Measurements from ENCODE around the gene TMOD3.

TMOD3 gene

GRCh38 chr15:51936105-51936478 is 106.6 kb downstream of the TMOD3 start:
- DNase-seq (ENCODE audit: extremely low spot score), result no peak
- POLR2A ChIA-PET, result no interaction called here
- no peak for TF ChIP-seq ZNF384 (IDR thresholded peaks at IDR 0.05)
- TF ChIP-seq PKNOX1 (IDR thresholded peaks at IDR 0.05), result no peak
- TF ChIP-seq ELF4 (IDR thresholded peaks at IDR 0.05), result no peak
- no peak for TF ChIP-seq LEF1 (IDR thresholded peaks at IDR 0.05; ENCODE audit: borderline replicate concordance)
- CTCF ChIA-PET, result no interaction called here

- ChIA-PET POLR2A (no interaction called here), CTCF (no interaction called here)
- no peak for TF ChIP-seq FOXA1 (IDR thresholded peaks at IDR 0.05)
- no peak for TF ChIP-seq ARNT (IDR thresholded peaks at IDR 0.05)
- no peak for TF ChIP-seq LEF1 (IDR thresholded peaks at IDR 0.05; ENCODE audit: borderline replicate concordance)
- no peak for TF ChIP-seq HDGF (IDR thresholded peaks at IDR 0.05; ENCODE audit: borderline replicate concordance)
- TF ChIP-seq PKNOX1 (IDR thresholded peaks at IDR 0.05), result no peak
- no peak for TF ChIP-seq TARDBP (IDR thresholded peaks at IDR 0.05)
- no peak for TF ChIP-seq SP1 (IDR thresholded peaks at IDR 0.05)
- TF ChIP-seq L3MBTL2 (conservative IDR thresholded peaks at IDR 0.05), result no peak
- no peak for TF ChIP-seq FOXK2 (IDR thresholded peaks at IDR 0.05)
- TF ChIP-seq SUZ12 (IDR thresholded peaks at IDR 0.05), result no peak
- TF ChIP-seq ZNF384 (IDR thresholded peaks at IDR 0.05), result no peak
- no peak for TF ChIP-seq ELF4 (IDR thresholded peaks at IDR 0.05)
- TF ChIP-seq NFRKB (IDR thresholded peaks at IDR 0.05), result no peak
- TF ChIP-seq BHLHE40 (IDR thresholded peaks at IDR 0.05; ENCODE audit: borderline replicate concordance), result no peak
- no peak for TF ChIP-seq FOXM1 (IDR thresholded peaks at IDR 0.05; ENCODE audit: borderline replicate concordance)
- TF ChIP-seq CTBP1 (IDR thresholded peaks at IDR 0.05; ENCODE audit: borderline replicate concordance), result no peak
- no peak for DNase-seq (ENCODE audit: extremely low spot score)
Observed at GRCh38 chr15:51938286-51938685, 108.8 kb downstream of the TMOD3 start.

GRCh38 chr15:51939216-51939615 is 109.8 kb downstream of the TMOD3 start:
- DNase-seq (ENCODE audit: extremely low spot score), result no peak
- no peak for TF ChIP-seq PKNOX1 (IDR thresholded peaks at IDR 0.05)
- POLR2A ChIA-PET, result no interaction called here
- CTCF ChIA-PET, result no interaction called here

GRCh38 chr15:51947124-51947523 is 117.7 kb downstream of the TMOD3 start:
- TF ChIP-seq FOXM1 (IDR thresholded peaks at IDR 0.05; ENCODE audit: borderline replicate concordance) (no peak), ZNF384 (IDR thresholded peaks at IDR 0.05) (no peak), PKNOX1 (IDR thresholded peaks at IDR 0.05) (no peak), SP1 (IDR thresholded peaks at IDR 0.05) (no peak), ARNT (IDR thresholded peaks at IDR 0.05) (no peak), L3MBTL2 (conservative IDR thresholded peaks at IDR 0.05) (no peak), ELF4 (IDR thresholded peaks at IDR 0.05) (no peak), CTBP1 (IDR thresholded peaks at IDR 0.05; ENCODE audit: borderline replicate concordance) (no peak)
- ChIA-PET CTCF (no interaction called here), POLR2A (no interaction called here)
- no peak for DNase-seq (ENCODE audit: extremely low spot score)

- ChIA-PET CTCF (no interaction called here), POLR2A (no interaction called here)
- no peak for DNase-seq (ENCODE audit: extremely low spot score)
- TF ChIP-seq BHLHE40 (IDR thresholded peaks at IDR 0.05; ENCODE audit: borderline replicate concordance), result no peak
- no peak for TF ChIP-seq HDGF (IDR thresholded peaks at IDR 0.05; ENCODE audit: borderline replicate concordance)
- TF ChIP-seq FOXK2 (IDR thresholded peaks at IDR 0.05), result no peak
- TF ChIP-seq ELF4 (IDR thresholded peaks at IDR 0.05), result no peak
- no peak for TF ChIP-seq TARDBP (IDR thresholded peaks at IDR 0.05)
- no peak for TF ChIP-seq L3MBTL2 (conservative IDR thresholded peaks at IDR 0.05)
- no peak for TF ChIP-seq CTBP1 (IDR thresholded peaks at IDR 0.05; ENCODE audit: borderline replicate concordance)
- no peak for TF ChIP-seq PKNOX1 (IDR thresholded peaks at IDR 0.05)
- TF ChIP-seq SUZ12 (IDR thresholded peaks at IDR 0.05), result no peak
- no peak for TF ChIP-seq ZNF384 (IDR thresholded peaks at IDR 0.05)
- no peak for TF ChIP-seq FOXM1 (IDR thresholded peaks at IDR 0.05; ENCODE audit: borderline replicate concordance)
- TF ChIP-seq ARNT (IDR thresholded peaks at IDR 0.05), result no peak
- no peak for TF ChIP-seq FOXA1 (IDR thresholded peaks at IDR 0.05)
- no peak for TF ChIP-seq LEF1 (IDR thresholded peaks at IDR 0.05; ENCODE audit: borderline replicate concordance)
- TF ChIP-seq NFRKB (IDR thresholded peaks at IDR 0.05), result no peak
- TF ChIP-seq SP1 (IDR thresholded peaks at IDR 0.05), result no peak
Observed at GRCh38 chr15:51952805-51953204, 123.4 kb downstream of the TMOD3 start.

GRCh38 chr15:51955504-51955903 is 126.1 kb downstream of the TMOD3 start:
- POLR2A ChIA-PET, result interaction anchor here (1.5 kb wide), 1 partner anchor 16 kb away, joined by 4 read pairs; the partner anchor contains the start of gene LEO1
- no peak for DNase-seq (ENCODE audit: extremely low spot score)
- TF ChIP-seq L3MBTL2 (conservative IDR thresholded peaks at IDR 0.05) (no peak), SP1 (IDR thresholded peaks at IDR 0.05) (no peak), ELF4 (IDR thresholded peaks at IDR 0.05) (no peak), PKNOX1 (IDR thresholded peaks at IDR 0.05) (no peak), NFRKB (IDR thresholded peaks at IDR 0.05) (no peak), ARNT (IDR thresholded peaks at IDR 0.05) (no peak)
- CTCF ChIA-PET, result no interaction called here
